ENCODE results near the gene KCNC2. TPM values are rescaled to one million over a fixed set of nuclear protein-coding genes. Genes with fewer than 3 reads are reported as not detected.
A peak's percentile ranks its signal among the peaks of the same experiment; 100 is the strongest.

The KCNC2 gene
- total RNA-seq, 1 experiment from 2014 or later, result not detected

DNA sequence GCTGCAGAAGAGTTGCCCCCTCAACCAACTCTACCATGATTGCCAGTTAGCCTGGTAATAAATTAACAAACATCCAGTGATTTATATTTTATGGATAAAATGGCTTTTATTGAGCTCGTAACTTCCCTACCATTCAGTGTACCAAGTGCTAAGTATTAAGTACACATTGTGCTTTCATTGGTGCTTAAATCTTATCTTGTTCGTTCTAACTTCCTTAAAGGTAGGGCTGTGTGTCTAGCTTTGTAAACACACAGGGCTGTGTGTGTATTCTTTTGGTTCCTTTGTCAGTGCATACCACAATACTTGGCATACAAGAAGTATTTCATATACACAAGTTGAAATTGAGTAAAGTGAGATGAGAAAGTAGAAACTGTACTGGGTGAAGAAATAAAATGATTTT is 80.4 kb downstream of the KCNC2 start:
- Histone ChIP-seq H3K4me3 (ENCODE audit: insufficient read depth, low read depth, low read length) (no peak overlapping the region), H3K36me3 (replicated peaks; ENCODE audit: control insufficient read depth, insufficient read depth, low read length) (no peaks in the 10 kb centered on the region), H3K27me3 (ENCODE audit: control insufficient read depth, insufficient read depth, low read length) (no peaks in the 10 kb centered on the region)
- no peak for DNase-seq

DNA sequence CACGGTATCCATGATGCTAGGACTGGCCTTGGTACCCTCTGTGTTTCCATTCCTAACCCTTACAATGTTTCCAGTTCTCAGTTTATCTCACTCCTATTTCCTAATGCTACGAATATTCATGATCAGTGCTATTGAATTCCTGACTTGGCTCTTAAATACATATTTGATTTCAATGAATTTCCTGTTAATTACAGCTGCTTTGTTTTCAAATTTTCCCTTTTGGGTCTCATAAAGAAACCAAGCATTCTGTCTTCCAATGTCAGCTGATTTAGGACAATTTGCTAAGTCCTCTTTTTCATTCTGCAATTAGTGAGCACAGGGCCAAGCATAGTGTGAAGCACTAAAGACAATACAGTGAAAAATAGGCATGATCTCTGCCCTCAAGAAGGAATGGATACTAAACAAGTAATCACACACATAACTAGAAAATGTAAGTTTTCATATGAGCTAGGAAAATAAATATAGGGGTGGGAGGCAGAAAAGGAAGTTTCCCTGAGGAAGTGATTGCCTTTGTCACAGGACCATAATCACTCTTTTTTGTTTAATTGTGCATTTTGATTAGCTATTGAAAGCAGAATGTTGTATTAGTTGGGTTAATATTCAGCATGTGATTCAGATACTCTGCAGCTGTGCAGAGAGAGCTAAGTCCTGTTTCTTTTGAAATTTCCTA is 88.5 kb downstream of the KCNC2 start:
- DNase-seq, result no peak
- Histone ChIP-seq H3K36me3 (replicated peaks; ENCODE audit: control insufficient read depth, insufficient read depth, low read length) (no peaks in the 10 kb centered on the region), H3K4me3 (ENCODE audit: insufficient read depth, low read depth, low read length) (no peak overlapping the region), H3K27me3 (ENCODE audit: control insufficient read depth, insufficient read depth, low read length) (no peaks in the 10 kb centered on the region)

DNA sequence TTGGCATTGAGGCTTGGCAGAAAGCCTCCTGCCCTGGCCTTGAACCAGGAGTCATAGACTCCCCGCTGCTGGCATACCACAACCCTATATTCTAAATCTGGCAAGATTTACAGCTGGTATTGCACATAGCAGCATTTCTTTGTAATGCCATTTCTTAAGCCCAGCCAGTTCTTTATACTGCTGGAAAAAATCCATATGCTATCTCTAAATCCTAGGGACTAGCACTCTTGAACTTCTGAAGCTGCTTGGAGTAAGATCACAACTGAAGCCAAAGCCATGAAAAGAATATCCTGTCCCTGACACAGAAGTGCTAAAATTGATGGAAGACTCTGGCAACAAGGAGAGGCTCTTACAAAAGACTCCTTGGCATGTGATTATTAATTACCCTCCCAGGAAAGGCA is 89.3 kb downstream of the KCNC2 start:
- no peaks in the 10 kb centered on the region for H3K27me3 ChIP-seq (ENCODE audit: control insufficient read depth, insufficient read depth, low read length)
- H3K36me3 ChIP-seq (replicated peaks; ENCODE audit: control insufficient read depth, insufficient read depth, low read length), result no peaks in the 10 kb centered on the region
- no peak for DNase-seq
- no peak overlapping the region for H3K4me3 ChIP-seq (ENCODE audit: insufficient read depth, low read depth, low read length)

DNA sequence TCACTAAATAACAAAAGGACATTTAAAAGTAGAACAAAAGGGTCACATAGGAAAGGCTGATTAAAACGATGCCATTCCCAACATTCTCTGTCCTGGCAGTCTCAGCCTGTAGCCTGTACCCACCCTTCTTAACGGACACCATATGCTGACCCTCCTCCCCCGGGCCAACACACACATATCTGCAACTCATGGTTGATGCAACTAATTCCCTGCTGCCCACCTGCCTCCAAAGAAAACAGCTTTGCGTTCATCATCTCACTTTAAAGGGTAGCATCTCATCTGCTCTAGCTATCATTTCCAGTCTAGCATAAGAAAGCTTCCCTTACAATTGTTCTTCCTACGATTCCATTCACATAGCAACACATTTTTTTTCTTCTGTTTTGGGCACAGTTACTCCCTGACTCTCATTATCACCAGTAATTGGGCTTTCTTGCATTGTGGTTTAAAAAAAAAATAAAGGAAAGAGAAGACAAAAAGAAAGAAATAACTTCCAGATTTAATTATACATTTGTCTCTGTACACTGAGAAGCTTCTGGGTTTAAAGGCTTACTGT is 92.9 kb downstream of the KCNC2 start:
- H3K4me3 ChIP-seq (ENCODE audit: insufficient read depth, low read depth, low read length), result no peak overlapping the region
- no peaks in the 10 kb centered on the region for H3K27me3 ChIP-seq (ENCODE audit: control insufficient read depth, insufficient read depth, low read length)
- peak; percentile 5 for DNase-seq
- H3K36me3 ChIP-seq (replicated peaks; ENCODE audit: control insufficient read depth, insufficient read depth, low read length), result no peaks in the 10 kb centered on the region

- no peaks in the 10 kb centered on the region for H3K27me3 ChIP-seq (ENCODE audit: control insufficient read depth, insufficient read depth, low read length)
- no peak overlapping the region for H3K4me3 ChIP-seq (ENCODE audit: insufficient read depth, low read depth, low read length)
- DNase-seq, result no peak
Measured at GRCh38 chr12:75115748-75116147, 93.9 kb downstream of the KCNC2 start.

DNA sequence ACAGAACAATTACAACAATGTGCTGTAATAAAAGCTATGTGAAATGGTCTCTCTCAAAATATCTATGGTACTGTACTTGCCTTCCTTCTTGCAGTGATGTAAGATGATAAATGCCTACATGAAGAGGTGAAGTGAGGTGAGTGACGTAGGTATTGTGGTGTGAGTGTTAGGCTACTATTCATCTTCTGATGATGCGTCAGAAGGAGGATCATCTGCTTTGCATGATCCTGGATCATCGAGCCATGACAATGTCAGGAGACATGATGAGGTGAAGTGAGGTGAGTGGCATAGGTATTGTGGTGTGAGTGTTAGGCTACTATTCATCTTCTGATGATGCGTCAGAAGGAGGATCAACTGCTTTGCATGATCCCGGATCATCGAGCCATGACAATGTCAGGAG is 105.8 kb downstream of the KCNC2 start:
- Histone ChIP-seq H3K36me3 (replicated peaks; ENCODE audit: control insufficient read depth, insufficient read depth, low read length) (no peaks in the 10 kb centered on the region), H3K27me3 (ENCODE audit: control insufficient read depth, insufficient read depth, low read length) (no peaks in the 10 kb centered on the region), H3K4me3 (ENCODE audit: insufficient read depth, low read depth, low read length) (no peak overlapping the region)
- no peak for DNase-seq

More at GRCh38 chr12:75115748-75116147, 93.9 kb downstream of the KCNC2 start:
- no peaks in the 10 kb centered on the region for H3K36me3 ChIP-seq (replicated peaks; ENCODE audit: control insufficient read depth, insufficient read depth, low read length)

- Histone ChIP-seq H3K36me3 (replicated peaks; ENCODE audit: control insufficient read depth, insufficient read depth, low read length) (no peaks in the 10 kb centered on the region), H3K4me3 (ENCODE audit: insufficient read depth, low read depth, low read length) (no peak overlapping the region), H3K27me3 (ENCODE audit: control insufficient read depth, insufficient read depth, low read length) (no peaks in the 10 kb centered on the region)
- no peak for DNase-seq
Measured at GRCh38 chr12:75101781-75102180, 107.9 kb downstream of the KCNC2 start.

DNA sequence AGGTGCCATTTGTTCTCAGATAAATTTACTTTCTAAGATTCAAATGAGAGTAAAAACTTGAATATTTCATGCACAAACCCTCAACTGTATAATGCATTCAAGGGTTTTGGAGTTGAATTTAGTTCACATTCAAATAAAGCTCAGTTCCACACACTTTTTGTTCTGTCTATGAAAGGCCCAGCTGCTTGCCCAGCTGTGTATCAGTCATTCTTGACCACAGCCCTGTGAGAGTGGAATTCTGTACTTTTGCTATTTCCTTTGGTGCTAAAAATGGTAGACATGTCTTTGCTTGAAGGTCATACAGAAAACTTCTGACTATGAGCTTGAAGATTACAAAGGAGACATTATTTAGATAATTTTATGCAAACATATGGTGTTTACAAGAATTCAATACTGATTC is 110.4 kb downstream of the KCNC2 start:
- no peak for DNase-seq
- no peaks in the 10 kb centered on the region for H3K36me3 ChIP-seq (replicated peaks; ENCODE audit: control insufficient read depth, insufficient read depth, low read length)

DNA sequence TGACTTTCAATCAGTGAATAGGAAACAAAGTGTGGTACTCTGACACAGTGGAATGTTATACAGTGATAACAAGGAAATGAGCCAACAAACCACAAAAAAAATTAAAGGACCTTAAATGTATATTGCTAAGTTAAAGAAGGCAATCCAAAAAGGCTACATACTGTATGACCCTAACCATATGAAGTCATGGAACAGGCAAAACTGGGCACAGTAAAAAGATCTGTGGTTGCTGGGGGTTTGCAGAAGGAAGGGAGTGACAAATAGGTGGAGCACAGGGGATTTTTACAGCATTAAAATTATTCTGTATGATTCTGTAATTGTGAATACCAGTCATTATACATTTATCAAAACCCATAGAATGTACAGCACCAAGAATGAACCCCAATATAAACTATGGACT is 112.6 kb downstream of the KCNC2 start:
- no peaks in the 10 kb centered on the region for H3K36me3 ChIP-seq (replicated peaks; ENCODE audit: control insufficient read depth, insufficient read depth, low read length)
- DNase-seq, result no peak
- no peak overlapping the region for H3K4me3 ChIP-seq (ENCODE audit: insufficient read depth, low read depth, low read length)
- no peaks in the 10 kb centered on the region for H3K27me3 ChIP-seq (ENCODE audit: control insufficient read depth, insufficient read depth, low read length)

More for the DNA sequence above, 110.4 kb downstream of the KCNC2 start:
- Histone ChIP-seq H3K27me3 (ENCODE audit: control insufficient read depth, insufficient read depth, low read length) (no peaks in the 10 kb centered on the region), H3K4me3 (ENCODE audit: insufficient read depth, low read depth, low read length) (no peak overlapping the region)

GRCh38 chr12:75087654-75088053 is 122.0 kb downstream of the KCNC2 start:
- peak; percentile 1 for DNase-seq
- H3K4me3 ChIP-seq (ENCODE audit: insufficient read depth, low read depth, low read length), result no peak overlapping the region

GRCh38 chr12:75086091-75087038 is 123.3 kb downstream of the KCNC2 start:
- DNase-seq, result no peak
- no peak overlapping the region for H3K4me3 ChIP-seq (ENCODE audit: insufficient read depth, low read depth, low read length)
- no peaks in the 10 kb centered on the region for H3K27me3 ChIP-seq (ENCODE audit: control insufficient read depth, insufficient read depth, low read length)

More at GRCh38 chr12:75087654-75088053, 122.0 kb downstream of the KCNC2 start:
- H3K36me3 ChIP-seq (replicated peaks; ENCODE audit: control insufficient read depth, insufficient read depth, low read length), result no peaks in the 10 kb centered on the region
- H3K27me3 ChIP-seq (ENCODE audit: control insufficient read depth, insufficient read depth, low read length), result no peaks in the 10 kb centered on the region

GRCh38 chr12:75081305-75081704 is 128.3 kb downstream of the KCNC2 start:
- Histone ChIP-seq H3K4me3 (ENCODE audit: insufficient read depth, low read depth, low read length) (no peak overlapping the region), H3K36me3 (replicated peaks; ENCODE audit: control insufficient read depth, insufficient read depth, low read length) (no peaks in the 10 kb centered on the region), H3K27me3 (ENCODE audit: control insufficient read depth, insufficient read depth, low read length) (no peaks in the 10 kb centered on the region)
- DNase-seq, result no peak

More at GRCh38 chr12:75086091-75087038, 123.3 kb downstream of the KCNC2 start:
- H3K36me3 ChIP-seq (replicated peaks; ENCODE audit: control insufficient read depth, insufficient read depth, low read length), result no peaks in the 10 kb centered on the region

DNA sequence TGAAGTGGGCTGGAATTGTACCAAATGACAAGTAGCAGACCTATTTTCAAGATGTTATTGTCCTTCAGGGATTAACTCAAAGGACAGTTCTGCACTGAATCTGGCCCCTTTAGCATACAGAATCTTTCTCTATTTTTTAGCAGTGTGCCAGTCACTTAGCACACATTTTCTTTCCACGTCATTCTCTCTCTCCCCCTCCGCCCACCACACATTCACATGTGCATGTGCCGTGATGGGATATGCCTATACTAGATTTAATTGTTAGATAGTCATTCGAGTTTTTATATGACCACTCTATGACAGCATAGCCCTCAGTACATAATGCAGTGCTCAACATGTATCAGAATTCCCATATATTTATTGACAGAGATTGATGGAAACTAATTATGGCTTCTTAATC is 129.1 kb downstream of the KCNC2 start:
- no peaks in the 10 kb centered on the region for H3K27me3 ChIP-seq (ENCODE audit: control insufficient read depth, insufficient read depth, low read length)
- H3K36me3 ChIP-seq (replicated peaks; ENCODE audit: control insufficient read depth, insufficient read depth, low read length), result no peaks in the 10 kb centered on the region
- H3K4me3 ChIP-seq (ENCODE audit: insufficient read depth, low read depth, low read length), result no peak overlapping the region
- DNase-seq, result no peak

- H3K27me3 ChIP-seq (ENCODE audit: control insufficient read depth, insufficient read depth, low read length), result no peaks in the 10 kb centered on the region
- H3K36me3 ChIP-seq (replicated peaks; ENCODE audit: control insufficient read depth, insufficient read depth, low read length), result no peaks in the 10 kb centered on the region
- no peak for DNase-seq
- H3K4me3 ChIP-seq (ENCODE audit: insufficient read depth, low read depth, low read length), result no peak overlapping the region
Measured at GRCh38 chr12:75065482-75065881, 144.2 kb downstream of the KCNC2 start.

GRCh38 chr12:75062691-75063090 is 146.9 kb downstream of the KCNC2 start:
- no peak for DNase-seq
- H3K4me3 ChIP-seq (ENCODE audit: insufficient read depth, low read depth, low read length), result no peak overlapping the region
- no peaks in the 10 kb centered on the region for H3K27me3 ChIP-seq (ENCODE audit: control insufficient read depth, insufficient read depth, low read length)
- H3K36me3 ChIP-seq (replicated peaks; ENCODE audit: control insufficient read depth, insufficient read depth, low read length), result no peaks in the 10 kb centered on the region
